C4-2B (cell line): ENCODE results near the gene GGN.

Experiments used
- ZFX ChIP-seq: fragments of 450-650 bp; IDR thresholded peaks from 2 replicates; pipeline ENCODE4 v1.6.1; 2017
- TF ChIP-seq, protein P1 (sequence below): fragments of 450-650 bp; conservative IDR thresholded peaks from 2 replicates; pipeline ENCODE4 v1.5.1; 2017; ENCODE audit warnings: mild to moderate bottlenecking

DNA sequence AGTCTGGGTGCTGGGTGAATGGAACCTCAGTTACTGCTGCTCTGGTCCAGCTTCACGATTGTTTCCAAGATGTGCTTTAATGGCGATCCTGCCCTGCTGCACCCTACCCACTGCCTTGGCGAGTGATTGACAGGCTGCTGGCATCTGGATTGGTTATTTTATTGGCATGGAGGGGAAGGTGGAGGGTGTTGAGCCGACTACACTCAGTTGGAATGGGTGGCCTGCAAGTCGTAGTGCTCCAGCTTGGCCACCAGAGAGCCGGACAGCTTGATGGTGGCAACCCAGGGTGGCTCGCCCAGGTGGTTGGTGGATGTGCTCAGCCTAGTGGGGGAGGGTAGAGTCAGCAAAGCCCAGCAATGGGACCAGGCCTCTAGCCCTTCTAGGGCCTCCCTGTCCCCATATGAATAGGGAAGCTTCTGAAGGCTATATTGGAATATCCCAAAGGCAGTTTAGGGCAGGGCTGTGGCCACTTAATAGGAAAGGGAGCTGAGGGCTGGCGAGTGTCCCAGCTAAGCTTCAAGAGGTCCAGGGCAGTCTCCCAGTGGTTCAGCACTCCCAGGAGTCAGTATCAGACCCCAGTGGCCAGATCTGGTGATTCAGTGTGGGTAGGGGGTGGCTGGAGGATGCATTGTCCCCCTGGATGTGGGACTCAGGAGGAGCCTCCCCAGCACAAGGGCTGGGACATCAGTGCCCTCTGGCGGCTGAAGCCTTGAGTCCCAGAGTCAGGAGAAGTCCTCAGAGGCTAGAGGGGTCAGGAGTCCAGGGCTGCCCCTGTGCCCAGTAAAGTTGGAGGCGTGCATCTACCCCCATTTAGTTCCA lies 3.4 kb downstream of the GGN start:
- TF ChIP-seq, protein P1, sequence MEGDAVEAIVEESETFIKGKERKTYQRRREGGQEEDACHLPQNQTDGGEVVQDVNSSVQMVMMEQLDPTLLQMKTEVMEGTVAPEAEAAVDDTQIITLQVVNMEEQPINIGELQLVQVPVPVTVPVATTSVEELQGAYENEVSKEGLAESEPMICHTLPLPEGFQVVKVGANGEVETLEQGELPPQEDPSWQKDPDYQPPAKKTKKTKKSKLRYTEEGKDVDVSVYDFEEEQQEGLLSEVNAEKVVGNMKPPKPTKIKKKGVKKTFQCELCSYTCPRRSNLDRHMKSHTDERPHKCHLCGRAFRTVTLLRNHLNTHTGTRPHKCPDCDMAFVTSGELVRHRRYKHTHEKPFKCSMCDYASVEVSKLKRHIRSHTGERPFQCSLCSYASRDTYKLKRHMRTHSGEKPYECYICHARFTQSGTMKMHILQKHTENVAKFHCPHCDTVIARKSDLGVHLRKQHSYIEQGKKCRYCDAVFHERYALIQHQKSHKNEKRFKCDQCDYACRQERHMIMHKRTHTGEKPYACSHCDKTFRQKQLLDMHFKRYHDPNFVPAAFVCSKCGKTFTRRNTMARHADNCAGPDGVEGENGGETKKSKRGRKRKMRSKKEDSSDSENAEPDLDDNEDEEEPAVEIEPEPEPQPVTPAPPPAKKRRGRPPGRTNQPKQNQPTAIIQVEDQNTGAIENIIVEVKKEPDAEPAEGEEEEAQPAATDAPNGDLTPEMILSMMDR: no peak
- TF ChIP-seq ZFX: no peak
